Activated T-cell treated with anti-CD3 and anti-CD28 coated beads for 4 hours (primary cell): ENCODE results near the gene NCDN.
"Not testable (repeated sequence)": the region's sequence is repeated elsewhere in the genome, so short reads cannot be mapped to it uniquely, and the experiment has no call there.

ENCODE experiments used
- DNase-seq: peaks from one replicate; pipeline ENCODE4 v3.0.0-alpha.2; 2020

The NCDN gene

DNA sequence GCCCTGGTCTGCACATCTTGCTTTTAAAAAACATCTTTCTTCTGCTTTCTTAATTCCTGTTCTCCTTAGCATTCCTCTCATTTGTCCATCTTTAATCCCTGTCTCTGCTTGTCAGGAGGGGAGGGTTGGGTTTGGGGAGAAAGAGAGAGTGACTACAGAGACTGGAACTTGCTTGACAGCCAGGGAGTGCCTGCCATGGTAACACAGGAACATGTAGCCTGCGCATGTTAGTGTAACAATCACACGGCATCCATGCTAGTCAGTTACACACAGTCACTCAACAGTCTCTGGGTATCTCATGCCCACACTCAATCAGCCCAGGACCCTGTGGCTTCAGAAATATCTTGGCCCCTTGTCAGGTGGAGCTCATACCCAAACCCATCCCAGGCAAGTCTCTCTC, 14.7 kb downstream of the NCDN start:
- DNase-seq = no peak

DNA sequence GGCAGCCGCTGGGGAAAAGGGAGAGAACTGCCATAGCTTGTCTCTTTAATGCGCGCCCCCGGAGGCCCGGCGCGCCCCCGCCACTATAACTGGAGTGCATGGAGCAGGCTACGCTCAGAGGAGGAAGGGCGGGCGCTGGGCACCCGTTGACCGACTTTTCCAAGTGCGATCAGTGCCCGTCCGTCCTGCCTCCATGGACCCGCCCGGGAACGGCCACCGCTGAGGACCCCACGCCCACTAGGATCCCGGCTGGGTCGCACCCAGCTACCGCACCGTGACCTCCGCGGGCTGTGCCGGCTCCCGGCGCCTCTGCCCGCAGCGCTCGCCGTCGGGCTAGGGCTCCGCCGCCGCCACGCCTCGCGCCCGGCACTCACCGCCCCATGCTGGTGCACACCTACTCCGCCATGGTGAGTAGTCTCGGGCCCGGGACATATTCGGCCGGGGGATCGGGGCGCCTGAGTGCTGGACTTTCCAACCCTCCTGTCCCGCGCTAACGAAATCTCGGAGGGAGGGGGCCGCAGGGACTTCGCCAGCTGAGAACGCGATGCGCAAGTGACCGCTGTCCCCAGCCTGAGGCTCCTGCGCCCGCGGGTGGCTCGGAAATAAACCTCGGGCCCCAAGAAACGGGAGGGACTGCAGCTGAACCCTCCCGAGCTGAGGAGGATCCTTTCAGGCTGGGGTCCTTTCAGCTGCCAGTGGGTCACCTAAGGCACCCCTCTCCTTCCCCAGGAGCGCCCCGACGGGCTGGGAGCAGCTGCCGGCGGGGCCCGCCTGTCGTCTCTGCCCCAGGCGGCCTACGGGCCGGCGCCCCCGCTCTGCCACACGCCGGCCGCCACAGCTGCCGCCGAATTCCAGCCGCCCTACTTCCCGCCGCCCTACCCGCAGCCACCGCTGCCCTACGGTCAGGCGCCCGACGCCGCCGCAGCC, 15.9 kb downstream of the NCDN start, which contains the start of gene TFAP2E:
Gene TFAP2E, plus strand, starts transcription at position 117 of the 927 bp plus-strand sequence. Its CDS starts 264 bp downstream, at position 381.
- DNase-seq = no peak

DNA sequence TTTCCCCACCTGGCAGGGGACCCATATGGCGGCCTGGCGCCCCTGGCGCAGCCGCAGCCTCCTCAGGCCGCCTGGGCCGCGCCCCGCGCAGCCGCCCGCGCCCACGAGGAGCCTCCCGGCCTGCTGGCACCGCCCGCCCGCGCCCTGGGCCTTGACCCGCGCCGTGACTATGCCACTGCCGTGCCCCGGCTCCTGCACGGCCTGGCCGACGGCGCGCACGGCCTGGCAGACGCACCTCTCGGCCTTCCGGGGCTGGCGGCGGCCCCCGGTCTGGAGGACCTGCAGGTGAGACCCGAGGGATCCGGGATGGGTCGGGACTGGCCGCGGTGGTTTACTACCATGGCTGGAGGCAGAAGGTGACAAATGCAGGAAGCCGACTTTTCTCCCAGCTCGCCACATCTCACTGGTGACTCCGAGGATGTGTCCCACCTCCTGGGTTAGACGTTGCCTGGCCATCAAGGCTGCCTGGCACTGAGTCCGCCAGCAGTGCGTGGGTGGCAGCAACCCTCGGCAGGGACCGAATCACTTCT, 16.6 kb downstream of the NCDN start:
- no peak for DNase-seq

DNA sequence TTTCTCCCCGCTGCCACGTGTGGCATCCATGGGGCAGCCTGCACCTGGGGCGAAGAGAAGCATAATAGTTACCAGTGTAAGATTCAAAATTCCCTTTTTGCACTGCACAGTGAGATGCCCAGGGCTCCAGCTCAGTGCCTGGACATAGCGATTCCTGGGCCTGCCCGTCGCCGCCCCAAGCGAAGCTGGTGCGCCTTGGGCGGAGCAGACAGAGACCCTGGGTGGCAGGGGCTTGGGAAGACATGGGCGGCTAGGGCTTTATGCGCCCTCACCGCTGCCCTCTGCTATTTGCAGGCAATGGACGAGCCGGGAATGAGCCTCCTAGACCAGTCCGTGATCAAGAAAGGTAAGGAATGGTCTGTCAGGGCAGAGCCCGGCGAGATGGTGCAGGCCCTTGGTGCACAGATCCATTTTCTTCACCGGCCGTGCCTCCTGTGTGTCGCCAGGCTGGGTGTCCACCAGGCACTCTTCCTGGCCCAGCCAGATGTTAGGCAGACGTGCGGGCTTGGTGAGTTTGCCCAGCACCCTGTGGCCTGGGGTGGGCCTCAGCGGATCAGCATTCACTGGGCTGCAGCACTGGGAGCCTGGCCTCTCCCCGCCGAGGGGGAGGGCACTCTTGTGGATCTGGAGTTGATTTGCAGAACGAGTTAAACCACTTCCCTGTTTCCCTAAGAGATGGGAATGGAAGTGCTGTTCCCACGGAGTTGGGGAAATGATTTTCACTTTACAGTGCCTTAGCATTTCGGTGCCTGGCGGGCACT, 17.2 kb downstream of the NCDN start:
- DNase-seq = no peak

DNA sequence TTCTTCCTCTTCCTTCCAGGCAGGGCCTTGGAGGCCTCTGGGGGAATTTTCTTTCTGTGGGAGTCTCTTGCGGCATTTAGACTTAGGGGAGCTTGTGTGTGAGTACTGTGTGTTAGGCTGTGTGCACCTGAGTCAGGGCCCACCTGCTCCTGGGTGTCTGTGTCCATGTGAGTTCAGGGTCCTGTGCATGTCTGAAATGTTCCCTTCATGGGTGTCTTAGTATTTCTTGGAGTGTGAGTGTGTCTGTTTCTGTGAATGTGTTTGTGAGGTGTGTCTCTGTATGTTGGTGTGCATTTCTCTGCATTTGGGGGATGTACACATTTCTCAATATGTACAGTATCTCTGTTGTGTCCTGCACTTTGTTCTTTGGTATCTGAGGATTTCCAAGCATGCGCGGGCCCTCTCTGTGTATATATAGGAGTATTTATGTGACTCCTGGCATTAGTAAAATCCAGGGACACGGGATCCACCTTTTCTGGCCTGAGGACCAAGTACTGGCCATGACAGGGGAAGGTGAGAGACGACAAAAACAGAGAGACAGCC, 17.9 kb downstream of the NCDN start:
- DNase-seq = no peak

DNA sequence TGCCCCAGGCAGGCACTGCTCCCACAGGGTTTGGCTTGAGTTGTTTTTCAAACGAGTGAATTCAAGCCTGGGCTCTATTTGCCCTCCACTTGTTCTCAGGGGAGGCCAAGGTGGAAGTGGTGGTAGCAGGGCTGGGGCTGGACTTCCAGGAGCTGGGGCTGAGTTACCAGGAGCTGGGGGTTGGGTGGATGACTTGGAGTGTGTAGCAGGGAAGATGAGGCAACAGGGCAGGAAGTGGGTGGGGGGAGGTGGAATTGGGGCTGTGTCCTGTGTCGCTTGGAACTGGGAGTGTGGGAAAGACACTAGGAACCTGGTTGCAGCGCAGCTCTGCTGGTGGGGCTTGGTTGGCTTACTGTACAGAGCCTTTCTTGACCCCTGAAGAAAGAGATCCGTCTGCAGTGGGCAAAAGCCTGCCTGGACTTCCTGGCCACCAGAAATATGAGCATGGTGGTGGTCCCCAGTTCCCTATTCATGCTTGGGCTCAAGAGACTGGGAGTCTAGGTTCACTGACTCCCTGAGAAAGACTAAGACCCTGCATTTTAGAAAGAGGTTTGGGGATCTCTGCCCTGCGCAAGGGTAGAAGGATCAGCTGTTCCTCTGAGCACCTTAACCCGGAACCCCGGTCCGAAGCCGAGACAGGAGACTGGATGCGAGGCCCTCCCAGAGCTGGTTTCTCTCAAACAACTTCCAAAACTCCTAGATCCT, 18.6 kb downstream of the NCDN start:
- DNase-seq = no peak

DNA sequence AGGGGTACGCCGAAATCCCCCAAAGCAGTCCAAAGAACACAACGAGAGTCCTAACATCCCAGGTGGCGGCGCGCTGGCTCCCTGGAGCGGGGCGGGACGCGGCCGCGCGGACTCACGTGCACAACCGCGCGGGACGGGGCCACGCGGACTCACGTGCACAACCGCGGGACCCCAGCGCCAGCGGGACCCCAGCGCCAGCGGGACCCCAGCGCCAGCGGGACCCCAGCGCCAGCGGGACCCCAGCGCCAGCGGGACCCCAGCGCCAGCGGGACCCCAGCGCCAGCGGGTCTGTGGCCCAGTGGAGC, 19.1 kb downstream of the NCDN start:
- DNase-seq = not testable (repeated sequence)

DNA sequence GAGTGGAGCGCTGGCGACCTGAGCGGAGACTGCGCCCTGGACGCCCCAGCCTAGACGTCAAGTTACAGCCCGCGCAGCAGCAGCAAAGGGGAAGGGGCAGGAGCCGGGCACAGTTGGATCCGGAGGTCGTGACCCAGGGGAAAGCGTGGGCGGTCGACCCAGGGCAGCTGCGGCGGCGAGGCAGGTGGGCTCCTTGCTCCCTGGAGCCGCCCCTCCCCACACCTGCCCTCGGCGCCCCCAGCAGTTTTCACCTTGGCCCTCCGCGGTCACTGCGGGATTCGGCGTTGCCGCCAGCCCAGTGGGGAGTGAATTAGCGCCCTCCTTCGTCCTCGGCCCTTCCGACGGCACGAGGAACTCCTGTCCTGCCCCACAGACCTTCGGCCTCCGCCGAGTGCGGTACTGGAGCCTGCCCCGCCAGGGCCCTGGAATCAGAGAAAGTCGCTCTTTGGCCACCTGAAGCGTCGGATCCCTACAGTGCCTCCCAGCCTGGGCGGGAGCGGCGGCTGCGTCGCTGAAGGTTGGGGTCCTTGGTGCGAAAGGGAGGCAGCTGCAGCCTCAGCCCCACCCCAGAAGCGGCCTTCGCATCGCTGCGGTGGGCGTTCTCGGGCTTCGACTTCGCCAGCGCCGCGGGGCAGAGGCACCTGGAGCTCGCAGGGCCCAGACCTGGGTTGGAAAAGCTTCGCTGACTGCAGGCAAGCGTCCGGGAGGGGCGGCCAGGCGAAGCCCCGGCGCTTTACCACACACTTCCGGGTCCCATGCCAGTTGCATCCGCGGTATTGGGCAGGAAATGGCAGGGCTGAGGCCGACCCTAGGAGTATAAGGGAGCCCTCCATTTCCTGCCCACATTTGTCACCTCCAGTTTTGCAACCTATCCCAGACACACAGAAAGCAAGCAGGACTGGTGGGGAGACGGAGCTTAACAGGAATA, 19.7 kb downstream of the NCDN start:
- peak; percentile 32 for DNase-seq

DNA sequence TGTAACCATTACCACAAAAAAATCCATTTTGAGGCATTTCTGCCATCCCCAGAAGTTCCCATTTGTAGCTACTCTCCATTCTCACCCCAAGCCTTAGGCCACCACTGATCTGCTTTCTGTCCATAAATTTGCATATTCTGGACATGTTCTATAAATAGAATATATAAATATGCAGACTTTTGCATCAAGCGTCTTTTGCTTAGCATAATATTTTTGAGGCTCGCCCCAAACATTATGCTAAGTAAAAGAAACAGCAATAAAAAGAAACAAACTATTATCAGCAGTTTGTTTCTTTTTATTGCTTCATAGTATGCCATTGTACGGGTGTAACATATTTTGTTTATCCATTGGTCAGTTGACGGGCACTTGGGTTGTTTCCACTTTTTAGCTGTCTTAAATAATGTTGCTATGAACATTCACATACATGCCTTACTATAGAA, 23.4 kb downstream of the NCDN start:
- DNase-seq = no peak

DNA sequence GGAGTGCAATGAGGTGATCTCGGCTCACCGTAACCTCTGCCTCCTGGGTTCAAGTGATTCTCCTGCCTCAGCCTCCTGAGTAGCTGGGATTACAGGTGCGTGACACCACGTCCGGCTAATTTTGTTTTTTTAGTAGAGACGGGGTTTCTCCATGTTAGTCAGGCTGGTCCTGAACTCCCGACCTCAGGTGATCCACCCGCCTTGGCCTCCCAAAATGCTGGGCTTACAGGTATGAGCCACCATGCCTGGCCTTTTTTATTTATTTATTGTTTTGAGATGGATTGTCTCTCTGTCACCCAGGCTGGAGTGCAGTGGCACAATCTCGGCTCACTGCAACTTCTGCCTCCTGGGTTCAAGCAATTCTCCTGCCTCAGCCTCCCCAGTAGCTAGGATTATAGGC, 24.0 kb downstream of the NCDN start:
- not testable (repeated sequence) for DNase-seq

DNA sequence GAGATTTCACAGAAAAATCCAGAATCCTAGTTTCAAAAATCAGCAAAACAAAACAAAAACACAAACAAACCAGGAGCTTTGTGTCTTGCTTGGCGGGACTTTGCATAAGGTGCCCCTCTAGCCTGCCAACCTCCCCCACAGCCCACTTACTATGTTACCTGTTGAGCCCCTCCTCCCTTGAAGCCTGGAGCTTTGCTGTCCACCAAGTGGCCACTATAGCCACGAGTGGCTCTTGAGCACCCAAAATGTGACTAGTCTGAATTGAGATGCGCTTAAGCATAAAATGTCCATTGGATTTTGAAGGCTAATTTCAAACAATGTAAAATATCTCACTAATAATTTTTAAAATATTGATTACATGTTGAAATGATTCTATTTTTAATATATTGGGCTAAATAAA, 27.7 kb downstream of the NCDN start:
- DNase-seq = no peak

DNA sequence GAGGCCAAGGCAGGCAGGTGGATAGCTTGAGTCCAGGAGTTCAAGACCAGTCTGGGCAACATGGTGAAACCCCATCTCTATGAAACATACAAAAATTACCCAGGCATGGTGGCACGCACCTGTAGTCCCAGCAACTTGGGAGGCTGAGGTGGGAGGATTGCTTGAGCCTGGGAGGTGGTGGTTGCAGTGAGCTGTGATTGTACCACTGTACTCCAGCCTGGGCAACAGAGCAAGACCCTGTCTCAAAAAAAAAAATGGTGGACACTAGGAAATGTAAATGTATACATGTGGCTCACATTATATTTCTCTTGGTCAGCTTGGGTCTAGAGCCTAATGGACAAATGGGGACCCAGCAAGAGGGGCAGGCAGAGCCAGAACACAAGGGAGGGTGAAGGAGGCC, 28.2 kb downstream of the NCDN start:
- DNase-seq = not testable (repeated sequence)

DNA sequence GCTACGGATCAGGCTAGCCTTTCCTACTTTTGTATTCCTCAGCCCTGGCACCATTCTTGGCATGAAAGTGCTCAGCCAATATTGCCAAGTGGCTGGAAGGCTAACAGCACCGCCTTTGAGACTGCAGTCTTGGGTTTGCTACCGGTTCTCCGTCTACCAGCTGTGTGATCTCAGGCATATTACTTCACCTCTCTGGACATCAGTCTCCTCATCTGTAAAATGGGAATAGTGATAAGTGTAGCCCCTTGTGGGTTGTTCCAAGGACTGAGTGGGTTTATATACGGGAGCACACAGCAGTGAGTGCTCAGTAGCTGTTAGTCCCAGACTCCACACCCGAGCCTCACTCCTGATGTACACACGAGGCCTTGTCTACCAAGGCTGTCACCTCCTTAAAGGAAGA, 29.2 kb downstream of the NCDN start:
- no peak for DNase-seq

DNA sequence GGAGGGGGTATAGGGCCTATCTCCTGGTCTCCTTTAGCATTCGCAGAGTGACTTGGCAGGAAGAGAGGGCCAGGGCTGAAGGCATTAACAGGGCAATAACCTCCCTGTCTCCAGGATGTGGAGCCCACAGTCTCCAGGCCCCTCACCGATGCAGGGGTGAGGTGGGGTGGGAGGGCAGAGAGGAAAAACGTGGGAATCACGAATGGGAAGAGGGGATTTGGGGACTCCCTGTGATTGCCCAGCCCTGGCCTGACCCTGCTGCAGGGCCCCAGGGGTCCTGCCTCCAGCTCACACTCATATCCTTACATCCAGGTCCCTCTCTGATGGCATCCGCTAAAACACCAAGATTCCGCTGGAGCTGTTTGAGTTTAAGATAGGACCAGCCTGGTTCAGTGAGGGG, 30.1 kb downstream of the NCDN start:
- no peak for DNase-seq

DNA sequence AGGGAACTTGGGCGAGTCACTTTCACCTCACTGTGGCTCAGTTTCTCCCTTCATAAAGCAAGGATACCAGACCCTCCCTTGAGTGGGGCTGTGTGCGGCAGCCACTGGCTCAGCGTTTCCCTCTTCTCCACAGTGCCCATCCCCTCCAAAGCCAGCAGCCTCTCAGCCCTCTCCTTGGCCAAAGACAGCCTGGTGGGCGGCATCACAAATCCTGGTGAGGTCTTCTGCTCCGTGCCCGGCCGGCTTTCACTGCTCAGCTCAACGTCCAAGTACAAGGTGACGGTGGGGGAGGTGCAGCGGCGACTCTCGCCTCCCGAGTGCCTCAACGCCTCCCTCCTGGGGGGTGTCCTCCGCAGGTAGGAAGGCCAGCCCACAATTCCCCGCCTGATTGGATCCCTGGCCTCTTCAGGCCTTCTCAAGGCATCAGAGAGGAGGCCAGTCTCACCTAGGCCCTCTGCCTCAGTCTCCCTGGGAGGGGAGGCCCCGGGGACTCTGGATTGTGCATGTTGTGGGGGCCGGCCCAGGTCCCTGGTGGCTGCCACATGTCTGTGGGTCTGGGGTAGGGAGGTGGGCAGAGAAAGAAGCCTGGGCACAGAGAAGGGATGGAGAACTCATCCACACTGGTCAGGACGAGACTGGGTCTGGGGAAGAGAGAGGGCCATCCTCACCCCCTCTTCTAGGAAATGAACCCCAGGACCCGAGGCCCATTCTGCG, 30.8 kb downstream of the NCDN start:
- no peak for DNase-seq

DNA sequence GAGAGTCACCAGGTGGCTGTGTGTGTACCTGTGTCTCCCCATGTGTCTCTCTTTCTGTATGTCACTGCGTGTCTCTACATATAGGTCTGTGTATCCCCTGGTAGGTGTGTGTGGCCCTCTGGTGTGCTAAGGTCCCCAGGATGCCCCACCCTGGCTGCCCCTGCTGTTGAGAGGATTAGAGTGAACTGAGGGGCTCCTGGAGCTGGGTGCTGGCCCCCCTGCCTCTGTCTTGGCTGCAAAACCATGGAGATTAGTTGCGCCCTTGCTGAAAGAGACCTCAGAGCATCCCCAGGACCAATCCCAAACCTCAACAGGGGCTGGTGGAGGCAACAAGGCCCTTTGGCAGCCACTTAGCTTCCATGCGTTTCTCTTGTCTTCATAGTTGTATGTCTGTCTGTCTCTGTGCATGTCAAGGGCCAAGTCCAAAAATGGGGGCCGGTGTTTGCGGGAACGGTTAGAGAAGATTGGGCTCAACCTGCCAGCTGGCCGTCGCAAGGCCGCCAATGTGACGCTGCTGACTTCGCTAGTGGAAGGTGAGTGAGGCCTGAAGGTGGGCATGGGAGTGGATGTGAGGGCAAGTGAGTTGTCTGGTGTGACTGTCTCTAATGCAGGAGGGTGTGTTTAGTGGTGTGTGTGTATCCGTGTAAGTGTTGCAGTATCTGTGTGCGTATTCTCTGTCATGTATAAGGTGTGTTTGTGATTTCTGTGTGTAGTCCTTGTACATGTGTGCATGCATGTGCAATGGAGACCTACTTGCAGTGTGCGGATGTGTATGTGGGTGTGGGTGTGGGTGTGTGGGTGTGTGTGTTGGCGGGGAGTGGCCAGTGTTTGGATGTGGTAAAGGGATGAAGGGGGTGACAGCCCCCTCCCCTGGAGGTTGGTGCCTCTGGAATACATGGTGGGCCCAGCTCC, 32.2 kb downstream of the NCDN start:
- no peak for DNase-seq

DNA sequence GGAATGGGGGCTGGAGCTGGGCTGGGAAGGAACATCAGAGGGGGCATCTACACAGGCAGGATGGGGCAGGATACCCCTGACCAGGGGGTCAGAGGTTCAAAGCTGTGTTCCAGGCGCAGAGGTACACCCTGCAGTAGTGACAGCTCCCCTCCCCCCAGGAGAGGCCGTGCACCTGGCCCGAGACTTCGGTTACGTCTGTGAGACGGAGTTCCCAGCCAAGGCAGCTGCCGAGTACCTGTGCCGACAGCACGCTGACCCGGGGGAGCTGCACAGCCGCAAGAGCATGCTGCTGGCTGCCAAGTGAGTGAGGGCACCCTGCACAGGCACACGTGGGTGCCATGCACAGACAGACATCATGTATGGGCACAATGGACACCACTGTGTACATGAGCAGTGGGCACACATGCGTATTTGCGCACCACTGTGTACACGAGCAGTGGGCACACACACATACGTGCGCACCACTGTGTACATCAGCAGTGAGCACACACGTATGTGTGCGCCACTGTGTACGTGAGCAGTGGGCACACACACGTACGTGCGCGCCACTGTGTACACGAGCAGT, 33.0 kb downstream of the NCDN start:
- DNase-seq = no peak

DNA sequence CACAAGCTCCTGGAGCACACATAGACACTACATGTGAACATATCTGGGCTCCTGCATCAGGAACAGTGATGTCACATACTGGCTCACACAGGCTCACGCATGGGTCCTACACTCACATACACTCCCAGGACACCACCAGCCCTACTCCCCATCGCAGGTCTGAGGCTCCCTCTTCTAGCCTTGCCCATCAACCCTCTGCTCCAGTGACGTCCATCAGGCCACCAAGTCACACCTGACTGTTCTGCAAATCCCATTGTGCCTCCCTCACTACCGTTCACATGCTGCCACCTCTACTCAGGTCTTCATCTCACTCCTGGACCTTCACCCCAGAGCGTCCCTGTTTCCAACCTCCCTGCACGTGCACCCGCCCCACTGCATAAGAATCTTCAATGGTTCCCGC, 33.6 kb downstream of the NCDN start:
- DNase-seq = no peak

DNA sequence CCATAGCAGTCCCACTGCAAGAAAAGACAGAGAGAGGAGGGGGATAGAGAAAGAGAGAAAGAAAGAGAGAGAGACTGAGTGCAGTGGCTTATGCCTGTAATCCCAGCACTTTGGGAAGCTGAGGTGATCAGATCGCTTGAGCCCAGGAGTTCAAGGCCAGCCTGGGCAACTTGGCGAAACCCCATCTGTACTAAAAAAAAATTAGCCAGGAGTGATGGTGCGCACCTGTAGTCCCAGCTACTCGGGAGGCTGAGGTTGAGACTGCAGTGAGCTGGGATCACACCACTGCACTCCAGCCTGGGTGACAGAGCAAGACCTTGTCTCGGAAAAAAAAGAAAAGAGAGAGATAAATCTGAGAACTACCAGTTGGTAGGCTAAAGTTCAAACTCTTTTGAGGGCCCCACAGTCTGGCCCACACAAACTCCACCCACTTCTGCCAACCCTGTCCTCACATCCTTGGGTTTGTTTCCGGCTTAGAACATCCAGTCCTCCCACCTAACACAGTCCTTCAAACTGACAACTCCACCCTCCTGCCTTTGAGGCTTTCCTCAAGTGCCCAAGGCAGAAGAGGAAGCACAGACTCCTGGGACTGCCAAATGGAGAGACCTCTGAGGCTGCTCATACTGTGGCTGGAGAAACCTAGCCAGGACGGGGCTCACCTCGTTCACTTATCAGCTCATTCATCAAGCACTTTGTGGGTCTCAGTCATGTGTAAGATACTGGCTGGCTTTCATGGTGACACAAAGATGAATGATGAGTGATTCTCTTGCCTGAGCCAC, 35.6 kb downstream of the NCDN start:
- DNase-seq = no peak
